ENCODE results near the gene ARHGAP21.

Gene ARHGAP21

GRCh38 chr10:24715246-24715769 lies 8.4 kb downstream of the ARHGAP21 start:
- CTCF ChIA-PET = no interaction called here
- peaks cover 2% of the 10 kb centered on the region for H3K36me3 Mint-ChIP-seq
- DNase-seq = no peak
- H3K27ac Mint-ChIP-seq = no peak overlapping the region
- peaks cover 10% of the 10 kb centered on the region for H3K4me1 Mint-ChIP-seq
- no peak overlapping the region for H3K4me3 Mint-ChIP-seq
- no peaks in the 10 kb centered on the region for H3K27me3 Mint-ChIP-seq
- H3K9me3 Mint-ChIP-seq = no peaks in the 10 kb centered on the region

GRCh38 chr10:24713086-24713485 lies 10.6 kb downstream of the ARHGAP21 start:
- H3K27ac Mint-ChIP-seq = no peak overlapping the region
- H3K27me3 Mint-ChIP-seq = no peaks in the 10 kb centered on the region
- CTCF ChIA-PET = no interaction called here
- no peaks in the 10 kb centered on the region for H3K36me3 Mint-ChIP-seq
- DNase-seq = no peak
- H3K4me1 Mint-ChIP-seq = peaks cover 4% of the 10 kb centered on the region
- no peak overlapping the region for H3K4me3 Mint-ChIP-seq
- H3K9me3 Mint-ChIP-seq = no peaks in the 10 kb centered on the region

- Mint-ChIP-seq H3K9me3 (no peaks in the 10 kb centered on the region), H3K27me3 (no peaks in the 10 kb centered on the region), H3K27ac (no peak overlapping the region), H3K4me1 (peaks cover 4% of the 10 kb centered on the region), H3K4me3 (no peak overlapping the region), H3K36me3 (no peaks in the 10 kb centered on the region)
- CTCF ChIA-PET = no interaction called here
- no peak for DNase-seq
Measured at GRCh38 chr10:24711465-24711864, 12.2 kb downstream of the ARHGAP21 start.

- no peak overlapping the region for H3K4me3 Mint-ChIP-seq
- CTCF ChIA-PET = interaction anchor here (1.7 kb wide), 1 partner anchor 31 kb away, joined by 4 read pairs; no protein-coding TSS in a partner anchor
- DNase-seq = no peak
- no peaks in the 10 kb centered on the region for H3K9me3 Mint-ChIP-seq
- H3K36me3 Mint-ChIP-seq = no peaks in the 10 kb centered on the region
- H3K4me1 Mint-ChIP-seq = peaks cover 5% of the 10 kb centered on the region
- H3K27ac Mint-ChIP-seq = no peak overlapping the region
- no peaks in the 10 kb centered on the region for H3K27me3 Mint-ChIP-seq
Measured at GRCh38 chr10:24708081-24708480, 15.6 kb downstream of the ARHGAP21 start.

GRCh38 chr10:24707445-24707844 lies 16.2 kb downstream of the ARHGAP21 start:
- peaks cover 5% of the 10 kb centered on the region for H3K4me1 Mint-ChIP-seq
- CTCF ChIA-PET = interaction anchor here (1.1 to 1.7 kb wide), 2 partner anchors 20 to 30 kb away, joined by 3 to 4 read pairs; no protein-coding TSS in a partner anchor

GRCh38 chr10:24706479-24707118 lies 17.1 kb downstream of the ARHGAP21 start:
- Mint-ChIP-seq H3K27me3 (no peaks in the 10 kb centered on the region), H3K27ac (no peak overlapping the region), H3K36me3 (no peaks in the 10 kb centered on the region), H3K9me3 (no peaks in the 10 kb centered on the region), H3K4me1 (peaks cover 9% of the 10 kb centered on the region), H3K4me3 (no peak overlapping the region)
- CTCF ChIA-PET = interaction anchor here (1.1 to 1.7 kb wide), 2 partner anchors 21 to 29 kb away, joined by 3 to 4 read pairs; no protein-coding TSS in a partner anchor
- DNase-seq = peak; percentile 36

More at GRCh38 chr10:24707445-24707844, 16.2 kb downstream of the ARHGAP21 start:
- Mint-ChIP-seq H3K27ac (no peak overlapping the region), H3K27me3 (no peaks in the 10 kb centered on the region), H3K9me3 (no peaks in the 10 kb centered on the region), H3K36me3 (no peaks in the 10 kb centered on the region), H3K4me3 (no peak overlapping the region)
- DNase-seq = no peak

GRCh38 chr10:24703700-24704099 lies 20.0 kb downstream of the ARHGAP21 start:
- CTCF ChIA-PET = no interaction called here
- H3K9me3 Mint-ChIP-seq = no peaks in the 10 kb centered on the region
- DNase-seq = no peak

GRCh38 chr10:24701447-24701846 lies 22.2 kb downstream of the ARHGAP21 start:
- Mint-ChIP-seq H3K4me3 (no peak overlapping the region), H3K27ac (peak overlapping the region; percentile 6)

More at GRCh38 chr10:24703700-24704099, 20.0 kb downstream of the ARHGAP21 start:
- H3K27ac Mint-ChIP-seq = no peak overlapping the region
- peaks cover 13% of the 10 kb centered on the region for H3K4me1 Mint-ChIP-seq
- no peaks in the 10 kb centered on the region for H3K36me3 Mint-ChIP-seq
- no peak overlapping the region for H3K4me3 Mint-ChIP-seq
- H3K27me3 Mint-ChIP-seq = no peaks in the 10 kb centered on the region

GRCh38 chr10:24700948-24701347 lies 22.7 kb downstream of the ARHGAP21 start:
- CTCF ChIA-PET = interaction anchor here (1.3 to 1.4 kb wide), 2 partner anchors 10 to 83 kb away, joined by 4 to 5 read pairs; no protein-coding TSS in a partner anchor
- Mint-ChIP-seq H3K9me3 (no peaks in the 10 kb centered on the region), H3K27me3 (no peaks in the 10 kb centered on the region), H3K4me1 (peaks cover 13% of the 10 kb centered on the region), H3K4me3 (no peak overlapping the region), H3K27ac (no peak overlapping the region), H3K36me3 (no peaks in the 10 kb centered on the region)
- DNase-seq = no peak

More at GRCh38 chr10:24701447-24701846, 22.2 kb downstream of the ARHGAP21 start:
- Mint-ChIP-seq H3K27me3 (no peaks in the 10 kb centered on the region), H3K36me3 (no peaks in the 10 kb centered on the region), H3K9me3 (no peaks in the 10 kb centered on the region), H3K4me1 (peaks cover 13% of the 10 kb centered on the region)
- CTCF ChIA-PET = interaction anchor here (1.3 to 1.4 kb wide), 2 partner anchors 10 to 84 kb away, joined by 4 to 5 read pairs; no protein-coding TSS in a partner anchor
- peak; percentile 30 for DNase-seq

GRCh38 chr10:24698270-24698669 lies 25.4 kb downstream of the ARHGAP21 start:
- no peak overlapping the region for H3K4me3 Mint-ChIP-seq
- DNase-seq = no peak
- H3K27me3 Mint-ChIP-seq = no peaks in the 10 kb centered on the region
- peaks cover 12% of the 10 kb centered on the region for H3K4me1 Mint-ChIP-seq
- no peak overlapping the region for H3K27ac Mint-ChIP-seq
- no peaks in the 10 kb centered on the region for H3K9me3 Mint-ChIP-seq
- CTCF ChIA-PET = no interaction called here
- no peaks in the 10 kb centered on the region for H3K36me3 Mint-ChIP-seq

GRCh38 chr10:24697080-24697479 lies 26.6 kb downstream of the ARHGAP21 start:
- Mint-ChIP-seq H3K27me3 (no peaks in the 10 kb centered on the region), H3K27ac (no peak overlapping the region), H3K9me3 (no peaks in the 10 kb centered on the region), H3K4me3 (no peak overlapping the region), H3K36me3 (no peaks in the 10 kb centered on the region), H3K4me1 (peaks cover 12% of the 10 kb centered on the region)
- no peak for DNase-seq
- CTCF ChIA-PET = no interaction called here

GRCh38 chr10:24695452-24695851 lies 28.2 kb downstream of the ARHGAP21 start:
- Mint-ChIP-seq H3K9me3 (no peaks in the 10 kb centered on the region), H3K4me3 (no peak overlapping the region), H3K4me1 (no peaks in the 10 kb centered on the region), H3K36me3 (no peaks in the 10 kb centered on the region), H3K27ac (no peak overlapping the region), H3K27me3 (no peaks in the 10 kb centered on the region)
- no peak for DNase-seq
- CTCF ChIA-PET = no interaction called here

GRCh38 chr10:24694086-24694485 lies 29.6 kb downstream of the ARHGAP21 start:
- no peak for DNase-seq
- Mint-ChIP-seq H3K9me3 (no peaks in the 10 kb centered on the region), H3K27ac (no peak overlapping the region)

GRCh38 chr10:24690961-24691512 lies 32.6 kb downstream of the ARHGAP21 start:
- Mint-ChIP-seq H3K27ac (no peak overlapping the region), H3K4me3 (no peak overlapping the region), H3K4me1 (peaks cover 2% of the 10 kb centered on the region), H3K27me3 (no peaks in the 10 kb centered on the region), H3K36me3 (no peaks in the 10 kb centered on the region), H3K9me3 (no peaks in the 10 kb centered on the region)
- CTCF ChIA-PET = interaction anchor here (1.4 kb wide), 1 partner anchor 10 kb away, joined by 5 read pairs; no protein-coding TSS in a partner anchor
- no peak for DNase-seq

More at GRCh38 chr10:24694086-24694485, 29.6 kb downstream of the ARHGAP21 start:
- Mint-ChIP-seq H3K36me3 (no peaks in the 10 kb centered on the region), H3K4me3 (no peak overlapping the region), H3K4me1 (no peaks in the 10 kb centered on the region), H3K27me3 (no peaks in the 10 kb centered on the region)
- CTCF ChIA-PET = no interaction called here

All from activated naive CD4-positive, alpha-beta T cell treated with anti-CD3 and anti-CD28 coated beads, Interleukin-2, amount 10 ng/mL, durations not matched to agents 7 days and 5 days (primary cell).